H9 (cell line): Measurements from ENCODE around the gene ALOX12B. TPM values are rescaled to one million over a fixed set of nuclear protein-coding genes. Genes with fewer than 3 reads are reported as not detected.

Experiments
- DNase-seq: peaks from one replicate; pipeline ENCODE4 v3.0.0-alpha.2; 2017
- H2AFZ ChIP-seq: one replicate; pipeline ENCODE4 v1.6.1; 2013; ENCODE audit warnings: mild to moderate bottlenecking, low read length, control low read depth, moderate library complexity
- H2AK5ac ChIP-seq: 2 replicates; pipeline ENCODE4 v1.6.1; 2013; ENCODE audit warnings: low read length, control low read depth, mixed read lengths; ENCODE audit not compliant: insufficient read length
- H2BK120ac ChIP-seq: one replicate; pipeline ENCODE4 v1.6.1; 2013; ENCODE audit warnings: low read depth, mild to moderate bottlenecking, low read length, control low read depth, inconsistent platforms; ENCODE audit not compliant: poor library complexity, severe bottlenecking
- H2BK12ac ChIP-seq: 2 replicates; pipeline ENCODE4 v1.6.1; 2013; ENCODE audit warnings: low read length, control low read depth, mixed read lengths, low read depth; ENCODE audit not compliant: insufficient read length
- H2BK15ac ChIP-seq: 2 replicates; pipeline ENCODE4 v1.6.1; 2013; ENCODE audit warnings: low read depth, low read length, control low read depth
- H2BK20ac ChIP-seq: one replicate; pipeline ENCODE4 v1.6.1; 2013; ENCODE audit warnings: low read depth, mild to moderate bottlenecking, low read length, control low read depth, inconsistent platforms; ENCODE audit not compliant: poor library complexity, severe bottlenecking
- H2BK5ac ChIP-seq: 2 replicates; pipeline ENCODE4 v1.6.1; 2013; ENCODE audit warnings: low read length, control low read depth, mixed read lengths; ENCODE audit not compliant: insufficient read length
- H3K14ac ChIP-seq: 2 replicates; pipeline ENCODE4 v1.6.1; 2013; ENCODE audit warnings: low read length, control low read depth; ENCODE audit not compliant: insufficient read depth
- H3K18ac ChIP-seq: 2 replicates; pipeline ENCODE4 v1.6.1; 2013; ENCODE audit warnings: low read depth, mild to moderate bottlenecking, mixed read lengths, low read length, control low read depth; ENCODE audit not compliant: insufficient read length
- H3K23ac ChIP-seq: 2 replicates; pipeline ENCODE4 v1.6.1; 2013; ENCODE audit warnings: low read length, control low read depth, mixed read lengths, low read depth; ENCODE audit not compliant: insufficient read length
- H3K23me2 ChIP-seq: 2 replicates; pipeline ENCODE4 v1.6.1; 2013; ENCODE audit warnings: low read depth, mild to moderate bottlenecking, mixed read lengths, low read length, control low read depth; ENCODE audit not compliant: insufficient read length, poor library complexity, severe bottlenecking
- H3K27ac ChIP-seq: 2 replicates; pipeline ENCODE4 v1.5.1; 2013; ENCODE audit warnings: low read length, control low read depth, mixed read lengths, low read depth; ENCODE audit not compliant: insufficient read length
- H3K27me3 ChIP-seq: 2 replicates; pipeline ENCODE4 v1.6.1; 2013; ENCODE audit warnings: low read length, control low read depth, inconsistent platforms; ENCODE audit not compliant: insufficient read depth
- H3K4ac ChIP-seq: 2 replicates; pipeline ENCODE4 v1.6.1; 2013; ENCODE audit warnings: low read depth, mild to moderate bottlenecking, control low read depth, inconsistent platforms, low read length, moderate library complexity
- H3K4me1 ChIP-seq: 2 replicates; pipeline ENCODE4 v1.6.1; 2013; ENCODE audit warnings: low read length, control low read depth, inconsistent platforms; ENCODE audit not compliant: insufficient read depth
- H3K4me2 ChIP-seq: 2 replicates; pipeline ENCODE4 v1.6.1; 2013; ENCODE audit warnings: low read length, control low read depth, mixed read lengths; ENCODE audit not compliant: insufficient read length, insufficient read depth
- H3K56ac ChIP-seq: 2 replicates; pipeline ENCODE4 v1.6.1; 2013; ENCODE audit warnings: low read depth, mild to moderate bottlenecking, mixed read lengths, low read length, control low read depth; ENCODE audit not compliant: insufficient read length
- H3K79me1 ChIP-seq: 2 replicates; pipeline ENCODE4 v1.6.1; 2013; ENCODE audit warnings: low read depth, mild to moderate bottlenecking, moderate library complexity, low read length, control low read depth, inconsistent platforms; ENCODE audit not compliant: insufficient read depth, poor library complexity, severe bottlenecking
- H3K79me2 ChIP-seq: 2 replicates; pipeline ENCODE4 v1.6.1; 2013; ENCODE audit warnings: low read length, control low read depth, inconsistent platforms; ENCODE audit not compliant: insufficient read depth
- H3K9ac ChIP-seq: 2 replicates; pipeline ENCODE4 v1.6.1; 2013; ENCODE audit warnings: low read length, control low read depth, mixed read lengths; ENCODE audit not compliant: insufficient read length; ENCODE audit errors: extremely low read depth
- H3K9me3 ChIP-seq: one replicate; pipeline ENCODE4 v1.6.1; 2013; ENCODE audit warnings: low read depth, low read length, inconsistent platforms; ENCODE audit not compliant: control insufficient read depth
- H3T11ph ChIP-seq: one replicate; pipeline ENCODE4 v1.6.1; 2013; ENCODE audit warnings: mild to moderate bottlenecking, low read length, control low read depth, inconsistent platforms
- H4K20me1 ChIP-seq: one replicate; pipeline ENCODE4 v1.6.1; 2013; ENCODE audit not compliant: control insufficient read depth, insufficient read length, insufficient read depth
- H4K5ac ChIP-seq: 2 replicates; pipeline ENCODE4 v1.6.1; 2013; ENCODE audit warnings: low read depth, mild to moderate bottlenecking, mixed read lengths, low read length, control low read depth; ENCODE audit not compliant: insufficient read length
- H4K8ac ChIP-seq: replicated peaks from 2 replicates; pipeline ENCODE4 v1.6.1; 2013; ENCODE audit warnings: low read length, control low read depth, mixed read lengths, low read depth; ENCODE audit not compliant: insufficient read length
- H4K91ac ChIP-seq: 2 replicates; pipeline ENCODE4 v1.6.1; 2013; ENCODE audit warnings: low read depth, mild to moderate bottlenecking, moderate library complexity, mixed read lengths, low read length, control low read depth; ENCODE audit not compliant: insufficient read length
- H3K27ac Mint-ChIP-seq, 3 experiments: 2 replicates in 2 of 3; 3 replicates in 1 of 3; pipeline ENCODE4 v1.8.0; 2020 to 2021; ENCODE audit warnings: mixed read lengths in 3 of 3, mild to moderate bottlenecking in 1 of 3, moderate library complexity in 1 of 3
- H3K27me3 Mint-ChIP-seq: 2 replicates; pipeline ENCODE4 v1.8.0; 2021; ENCODE audit warnings: low read depth, mild to moderate bottlenecking, moderate library complexity, mixed read lengths
- H3K36me3 Mint-ChIP-seq, 3 experiments: 2 replicates in 2 of 3; 3 replicates in 1 of 3; pipeline ENCODE4 v1.8.0; 2020 to 2021; ENCODE audit warnings: low read depth in 3 of 3, mixed read lengths in 3 of 3; ENCODE audit not compliant: insufficient read depth in 1 of 3
- H3K4me1 Mint-ChIP-seq, 2 experiments: 2 replicates each; pipeline ENCODE4 v1.8.0; 2020; ENCODE audit warnings: mixed read lengths in 2 of 2
- H3K4me3 Mint-ChIP-seq, 2 experiments: 2 replicates in 1 of 2; 3 replicates in 1 of 2; pipeline ENCODE4 v1.8.0; 2020 to 2021; ENCODE audit warnings: mild to moderate bottlenecking in 2 of 2, mixed read lengths in 2 of 2, moderate library complexity in 1 of 2
- H3K9me3 Mint-ChIP-seq, 2 experiments: 2 replicates in 1 of 2; 3 replicates in 1 of 2; pipeline ENCODE4 v1.8.0; 2020; ENCODE audit warnings: mild to moderate bottlenecking in 2 of 2, mixed read lengths in 2 of 2, moderate library complexity in 1 of 2
- CTCF ChIP-seq: fragments of 200-600 bp; sonication (generic); conservative IDR thresholded peaks from 3 replicates; pipeline ENCODE4 v1.8.0; 2021; ENCODE audit warnings: antibody characterized with exemption, mild to moderate bottlenecking
- WGBS: extraction: QIAGEN DNeasy Blood & Tissue Kit; methylation state at CpG from one replicate; pipeline ENCODE4 v1.1.7; 2013; ENCODE audit warnings: missing lambda C conversion rate, low lambda C conversion rate, mixed read lengths; ENCODE audit not compliant: insufficient read length; ENCODE audit errors: extremely low coverage; 5-methylcytosine and 5-hydroxymethylcytosine counted together
- total RNA-seq: library from RNA; stranded (reverse); gene quantifications from 2 replicates; pipeline ENCODE4 v1.2.1, GENCODE V29; 2021

The ALOX12B gene
- total RNA-seq, 1 experiment from 2014 or later: 1.2 TPM

- H2BK5ac ChIP-seq: no peak overlapping the region
- no peak overlapping the region for H2BK12ac ChIP-seq
- peak; percentile 96 for TF ChIP-seq CTCF
- peak overlapping the region; percentile 92 for H3K4me2 ChIP-seq
- no peak overlapping the region for H3T11ph ChIP-seq
- Mint-ChIP-seq H3K4me1 (peaks cover 10 to 11% of the 10 kb centered on the region in 2 experiments), H3K27me3 (peaks cover 82% of the 10 kb centered on the region), H3K4me3 (peak overlapping the region; percentile 73 to 81), H3K36me3 (no peaks in the 10 kb centered on the region), H3K27ac (no peak overlapping the region), H3K9me3 (no peaks in the 10 kb centered on the region)
- no peak overlapping the region for H3K18ac ChIP-seq
- no CpG with 5 or more reads among the region's 63 CpGs for WGBS
- H3K4me1 ChIP-seq: no peaks in the 10 kb centered on the region
- H3K79me1 ChIP-seq: no peaks in the 10 kb centered on the region
- H2AFZ ChIP-seq: no peak overlapping the region
- no peak overlapping the region for H3K14ac ChIP-seq
- no peak overlapping the region for H4K5ac ChIP-seq
- H2BK20ac ChIP-seq: no peak overlapping the region
- H4K91ac ChIP-seq: no peak overlapping the region
- H2BK15ac ChIP-seq: no peak overlapping the region
- no peak overlapping the region for H2AK5ac ChIP-seq
- H3K9ac ChIP-seq: peak overlapping the region; percentile 21
- H4K8ac ChIP-seq: no peak overlapping the region
- H3K56ac ChIP-seq: no peak overlapping the region
- H4K20me1 ChIP-seq: no peaks in the 10 kb centered on the region
- peaks cover 6% of the 10 kb centered on the region for H3K23me2 ChIP-seq
- peak; percentile 92 for DNase-seq
- H3K9me3 ChIP-seq: no peaks in the 10 kb centered on the region
- H3K27me3 ChIP-seq: peaks cover 3% of the 10 kb centered on the region; the same call in 1 of the 2 replicates
- H3K27ac ChIP-seq: no peak overlapping the region
- no peaks in the 10 kb centered on the region for H3K79me2 ChIP-seq
- H2BK120ac ChIP-seq: no peak overlapping the region
- H3K4ac ChIP-seq: no peak overlapping the region
- H3K23ac ChIP-seq: no peak overlapping the region
Observed at GRCh38 chr17:8109661-8110455, 22.3 kb upstream of the ALOX12B start.
